Tibial artery (tissue), 4 donors: Measurements from ENCODE around the gene DDX28.
"Not testable (repeated sequence)": the region's sequence is repeated elsewhere in the genome, so short reads cannot be mapped to it uniquely, and the experiment has no call there.

Source experiments
- DNase-seq, 2 donors: peaks; one replicate each; pipeline ENCODE4 v3.0.0-alpha.2; 2019
- H3K27ac ChIP-seq, 2 donors: fragments of 200-600 bp; sonication (generic) in 1 of 2; 1 replicate in 1 of 2; 2 replicates in 1 of 2; pipeline ENCODE4 v1.5.1; 2018 to 2019; ENCODE audit warnings: mild to moderate bottlenecking in 1 of 2
- H3K27me3 ChIP-seq, 2 donors: fragments of 200-600 bp; sonication (generic) in 1 of 2; one replicate each; pipeline versions ENCODE4 v1.5.1 to v1.6.0; 2016 to 2019
- H3K36me3 ChIP-seq, 3 donors: fragments of 200-600 bp; sonication (generic) in 2 of 3; one replicate each; pipeline ENCODE4 v1.5.1; 2016 to 2019; ENCODE audit warnings: mild to moderate bottlenecking in 2 of 3
- H3K4me1 ChIP-seq, 4 donors: fragments of 200-600 bp; sonication (generic) in 2 of 4; 1 replicate in 3 of 4; 2 replicates in 1 of 4; pipeline ENCODE4 v1.5.1; 2016 to 2019
- H3K4me3 ChIP-seq, 2 donors: fragments of 200-600 bp; sonication (generic) in 1 of 2; 1 replicate in 1 of 2; 2 replicates in 1 of 2; pipeline ENCODE4 v1.5.1; 2018 to 2019; ENCODE audit warnings: mild to moderate bottlenecking in 2 of 2
- H3K9me3 ChIP-seq, 3 donors: fragments of 200-600 bp; sonication (generic) in 1 of 3; one replicate each; pipeline ENCODE4 v1.5.1; 2016 to 2019
- intact Hi-C: fragments of 100-400 bp; cut with DNase I; formaldehyde crosslinking; loops from one replicate; pipeline ENCODE4 v1.15.0; 2023; ENCODE audit warnings: low total_unique reads
- TF ChIP-seq, protein P1 (sequence below), 2 experiments: fragments of 200-600 bp in 1 of 2; fragments of 450-650 bp in 1 of 2; IDR thresholded peaks; one replicate each; pipeline ENCODE4 v1.5.1; 2017 to 2019; ENCODE audit warnings: antibody characterized with exemption in 2 of 2, mild to moderate bottlenecking in 1 of 2, moderate library complexity in 1 of 2

Gene DDX28

DNA sequence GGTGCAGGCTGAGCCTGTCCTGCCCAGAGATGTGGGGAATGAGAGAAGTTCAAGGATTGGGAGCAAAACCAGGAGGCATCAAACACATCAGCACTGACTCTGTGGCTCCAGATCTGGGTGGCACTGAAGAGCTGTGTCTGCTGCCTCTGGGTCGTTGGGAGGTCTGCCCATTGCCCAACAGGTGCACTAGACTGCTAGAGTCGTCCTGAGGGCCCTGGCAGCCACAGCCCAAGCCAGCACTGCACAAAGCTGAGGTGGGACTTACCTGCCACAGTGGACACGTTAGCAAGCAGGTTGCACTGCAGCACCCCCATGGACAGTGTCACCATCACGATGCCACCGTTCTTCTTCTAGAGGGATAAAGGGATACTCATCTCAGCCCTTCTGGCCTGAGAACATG, 46.0 kb downstream of the DDX28 start:
- H3K27me3 ChIP-seq = peaks cover 0 to 24% of the 10 kb centered on the region in 2 donors
- H3K9me3 ChIP-seq = no peaks in the 10 kb centered on the region
- TF ChIP-seq, protein P1, sequence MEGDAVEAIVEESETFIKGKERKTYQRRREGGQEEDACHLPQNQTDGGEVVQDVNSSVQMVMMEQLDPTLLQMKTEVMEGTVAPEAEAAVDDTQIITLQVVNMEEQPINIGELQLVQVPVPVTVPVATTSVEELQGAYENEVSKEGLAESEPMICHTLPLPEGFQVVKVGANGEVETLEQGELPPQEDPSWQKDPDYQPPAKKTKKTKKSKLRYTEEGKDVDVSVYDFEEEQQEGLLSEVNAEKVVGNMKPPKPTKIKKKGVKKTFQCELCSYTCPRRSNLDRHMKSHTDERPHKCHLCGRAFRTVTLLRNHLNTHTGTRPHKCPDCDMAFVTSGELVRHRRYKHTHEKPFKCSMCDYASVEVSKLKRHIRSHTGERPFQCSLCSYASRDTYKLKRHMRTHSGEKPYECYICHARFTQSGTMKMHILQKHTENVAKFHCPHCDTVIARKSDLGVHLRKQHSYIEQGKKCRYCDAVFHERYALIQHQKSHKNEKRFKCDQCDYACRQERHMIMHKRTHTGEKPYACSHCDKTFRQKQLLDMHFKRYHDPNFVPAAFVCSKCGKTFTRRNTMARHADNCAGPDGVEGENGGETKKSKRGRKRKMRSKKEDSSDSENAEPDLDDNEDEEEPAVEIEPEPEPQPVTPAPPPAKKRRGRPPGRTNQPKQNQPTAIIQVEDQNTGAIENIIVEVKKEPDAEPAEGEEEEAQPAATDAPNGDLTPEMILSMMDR (IDR thresholded peaks at IDR 0.05) = no peak
- H3K36me3 ChIP-seq = no peaks in the 10 kb centered on the region
- no peaks in the 10 kb centered on the region for H3K4me1 ChIP-seq
- H3K4me3 ChIP-seq = no peak overlapping the region
- H3K27ac ChIP-seq = no peak overlapping the region
- intact Hi-C loops = no loop called here
- no peak for DNase-seq

DNA sequence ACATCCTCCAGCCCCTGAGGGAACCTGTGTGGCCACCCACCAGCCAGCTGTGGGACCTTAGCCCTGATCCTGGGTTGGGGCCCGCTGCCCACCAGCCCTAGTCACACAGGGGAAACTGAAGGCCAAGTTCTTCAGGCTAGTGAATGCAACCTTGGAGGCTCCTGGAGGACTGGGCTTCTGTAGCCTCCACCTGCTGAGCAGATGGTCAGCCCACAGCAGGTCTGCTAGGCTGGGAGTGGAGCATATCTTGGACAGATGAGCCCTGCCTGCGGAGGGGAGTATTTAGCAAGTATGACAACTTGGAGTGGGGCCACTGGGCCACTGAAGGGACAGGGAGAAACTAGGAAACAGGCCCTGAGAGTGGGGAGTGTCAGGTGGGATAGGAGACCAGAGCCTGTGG, 46.8 kb downstream of the DDX28 start:
- DNase-seq = no peak
- H3K27me3 ChIP-seq = peaks cover 0 to 24% of the 10 kb centered on the region in 2 donors
- intact Hi-C loops = no loop called here
- no peaks in the 10 kb centered on the region for H3K9me3 ChIP-seq
- TF ChIP-seq, protein P1 (IDR thresholded peaks at IDR 0.05) = no peak
- H3K4me3 ChIP-seq = no peak overlapping the region
- H3K4me1 ChIP-seq = no peaks in the 10 kb centered on the region
- no peaks in the 10 kb centered on the region for H3K36me3 ChIP-seq
- H3K27ac ChIP-seq = no peak overlapping the region

DNA sequence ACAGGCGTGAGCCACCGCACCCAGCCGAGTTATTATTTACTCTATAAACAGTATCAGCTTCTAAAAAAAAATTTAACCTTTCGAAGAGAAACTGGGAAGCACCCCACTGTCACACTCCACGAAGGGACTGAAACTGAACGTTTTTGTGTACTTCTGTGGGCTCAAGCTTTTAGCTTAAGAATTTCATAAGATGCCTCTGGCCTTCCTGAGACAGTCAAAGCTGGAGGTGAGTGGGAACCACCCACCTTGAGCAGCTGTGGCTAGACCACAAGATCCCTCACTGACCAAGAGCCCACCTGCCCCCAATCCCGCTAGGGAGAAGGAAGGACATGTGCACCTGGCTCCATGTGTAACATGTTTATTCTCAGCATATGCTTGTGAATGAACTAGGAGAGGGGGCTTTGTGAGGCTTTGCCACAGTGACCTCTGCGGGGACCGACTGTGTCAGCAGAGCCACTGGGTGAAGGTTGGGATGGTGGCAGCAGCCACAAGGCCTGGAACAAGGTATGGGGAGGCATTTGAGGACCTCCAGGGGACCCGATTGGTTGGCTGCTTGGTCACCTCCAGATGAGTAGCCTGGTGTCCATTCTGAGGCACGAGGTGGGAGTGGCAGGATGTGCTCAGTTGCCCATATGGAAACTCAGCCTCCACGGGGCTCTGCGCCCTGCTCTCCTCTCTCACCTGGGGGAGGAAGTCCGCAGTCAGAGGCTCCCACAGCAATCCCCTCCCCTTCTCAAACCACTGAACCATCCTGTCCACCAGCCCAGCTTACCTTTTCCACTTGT, 47.5 kb downstream of the DDX28 start:
- H3K36me3 ChIP-seq = no peaks in the 10 kb centered on the region
- H3K27me3 ChIP-seq = peaks cover 0 to 19% of the 10 kb centered on the region in 2 donors
- H3K9me3 ChIP-seq = no peaks in the 10 kb centered on the region
- H3K4me3 ChIP-seq = no peak overlapping the region
- intact Hi-C loops = no loop called here
- TF ChIP-seq, protein P1 (IDR thresholded peaks at IDR 0.05) = no peak
- H3K27ac ChIP-seq = no peak overlapping the region
- no peaks in the 10 kb centered on the region for H3K4me1 ChIP-seq
- no peak for DNase-seq

DNA sequence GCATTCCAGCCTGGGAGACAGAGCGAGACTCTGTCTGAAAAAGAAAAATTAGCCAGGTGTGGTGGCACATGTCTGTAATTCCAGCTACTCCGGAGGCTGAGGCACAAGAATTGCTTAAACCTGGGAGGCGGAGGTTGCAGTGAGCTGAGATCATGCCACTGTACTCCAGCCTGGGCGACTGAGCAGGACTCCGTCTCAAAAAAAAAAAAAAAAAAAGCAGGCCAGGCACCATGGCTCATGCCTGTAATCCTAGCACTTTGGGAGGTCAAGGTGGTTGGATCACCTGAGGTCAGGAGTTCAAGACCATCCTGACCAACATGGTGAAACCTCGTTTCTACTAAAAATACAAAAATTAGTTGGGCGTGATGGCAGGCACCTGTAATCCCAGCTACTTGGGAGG, 50.7 kb downstream of the DDX28 start:
- H3K27ac ChIP-seq, H3K9me3 ChIP-seq, intact Hi-C loops, H3K4me1 ChIP-seq, DNase-seq, H3K36me3 ChIP-seq, H3K27me3 ChIP-seq, H3K4me3 ChIP-seq: not testable (repeated sequence)

DNA sequence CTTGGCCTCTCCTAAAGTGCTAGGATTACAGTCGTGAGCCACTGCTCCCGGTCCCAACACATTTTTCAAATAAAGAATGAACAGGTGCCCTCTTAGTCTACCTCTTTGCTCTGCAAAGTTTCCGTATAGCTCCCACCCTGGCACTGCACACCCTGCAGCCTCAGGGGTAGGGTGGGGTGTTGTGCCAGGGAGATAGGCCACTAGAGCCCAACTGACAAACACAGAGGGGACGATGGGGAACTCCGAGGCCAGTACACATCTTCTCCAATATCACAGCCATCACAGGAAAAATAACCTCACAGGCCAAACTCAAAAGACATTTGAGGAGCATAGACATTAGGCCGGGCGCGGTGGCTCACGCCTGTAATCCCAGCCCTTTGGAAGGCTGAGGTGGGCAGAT, 51.9 kb downstream of the DDX28 start:
- H3K36me3 ChIP-seq = no peaks in the 10 kb centered on the region
- no peaks in the 10 kb centered on the region for H3K9me3 ChIP-seq
- H3K4me1 ChIP-seq = peaks cover 0 to 21% (median 17%) of the 10 kb centered on the region in 4 donors
- no peak overlapping the region for H3K4me3 ChIP-seq
- DNase-seq = no peak
- intact Hi-C loops = no loop called here
- H3K27me3 ChIP-seq = no peaks in the 10 kb centered on the region
- TF ChIP-seq, protein P1 (IDR thresholded peaks at IDR 0.05) = no peak
- no peak overlapping the region for H3K27ac ChIP-seq
